ENCODE results near the gene SERGEF. TPM values are rescaled to one million over a fixed set of nuclear protein-coding genes. Genes with fewer than 3 reads are reported as not detected.

The SERGEF gene
- total and polyA plus RNA-seq, 2 experiments from 2014 or later, result 18.3 to 23.2 TPM

DNA sequence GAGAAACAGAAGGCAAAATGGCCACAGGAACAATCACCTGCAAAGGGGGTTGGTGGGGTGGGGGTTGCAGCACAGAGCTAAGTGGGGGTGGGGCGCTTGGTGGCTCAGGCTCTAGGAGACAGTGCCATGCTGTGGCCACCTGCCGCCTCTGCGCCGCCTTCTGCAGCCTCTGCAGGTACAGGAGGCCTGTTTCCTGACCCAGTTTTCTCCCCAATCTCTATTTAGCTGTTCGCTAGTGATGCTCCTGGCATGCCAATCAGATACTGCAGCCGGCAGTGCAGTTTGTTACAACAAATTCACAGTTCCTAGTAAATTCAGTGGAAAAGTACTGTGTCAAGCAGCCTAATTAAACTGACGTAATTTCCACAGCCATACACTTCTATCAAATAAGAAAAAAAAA lies 106.4 kb downstream of the SERGEF start:
- Histone ChIP-seq H4K20me1 (ENCODE audit: insufficient read depth) (no peaks in the 10 kb centered on the region), H2AFZ (no peak overlapping the region), H3F3A (ENCODE audit: insufficient read depth) (no peaks in the 10 kb centered on the region), H3K27me3 (replicated peaks; ENCODE audit: insufficient read depth) (no peaks in the 10 kb centered on the region), H3K4me2 (ENCODE audit: unreplicated experiment) (no peak overlapping the region), H3K4me3 (no peak overlapping the region), H3K79me2 (ENCODE audit: insufficient read depth) (no peaks in the 10 kb centered on the region), H3K27ac (no peak overlapping the region), H3K9me2 (ENCODE audit: insufficient read depth) (no peaks in the 10 kb centered on the region), H3K9ac (no peak overlapping the region), H3K36me3 (ENCODE audit: low read depth) (no peaks in the 10 kb centered on the region), H3K4me1 (ENCODE audit: insufficient read depth) (no peaks in the 10 kb centered on the region), H3K9me3 (ENCODE audit: low read depth) (no peaks in the 10 kb centered on the region)
- DNase-seq, result no peak
- WGBS, 2 experiments (ENCODE audit: low coverage in 1 of 2, low lambda C conversion rate in 2 of 2, missing lambda C conversion rate in 2 of 2), result 89 to 97% methylated on average over 7 of the region's 7 CpGs
- TF ChIP-seq EZH2 (IDR thresholded peaks at IDR 0.05; ENCODE audit: insufficient read depth, poor library complexity, severe bottlenecking) (no peak), EZH2phosphoT487 (IDR thresholded peaks at IDR 0.05; ENCODE audit: insufficient read depth, low read depth) (no peak)
- in situ Hi-C loops (cut with MboI), result no loop called here

DNA sequence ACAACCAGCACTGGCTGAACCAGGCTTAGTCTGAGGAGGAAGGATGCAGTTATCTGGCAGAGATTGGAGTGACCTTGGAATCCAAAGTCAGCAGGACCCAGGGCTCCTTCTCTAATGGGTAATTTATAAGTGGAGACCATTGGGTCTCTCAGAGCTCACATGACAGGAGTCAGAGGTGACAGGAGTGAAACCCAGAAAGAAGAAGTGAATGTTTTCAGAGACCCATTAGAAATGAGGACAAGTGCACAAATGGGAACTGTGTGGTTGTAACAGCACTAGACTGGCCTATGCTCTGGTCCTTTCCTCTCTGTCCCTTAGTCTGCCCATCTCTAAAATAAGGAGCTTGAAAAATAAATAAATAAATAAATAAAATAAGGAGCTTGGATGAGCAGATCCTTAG lies 107.4 kb downstream of the SERGEF start:
- no peak for DNase-seq
- TF ChIP-seq EZH2phosphoT487 (IDR thresholded peaks at IDR 0.05; ENCODE audit: insufficient read depth, low read depth) (no peak), EZH2 (IDR thresholded peaks at IDR 0.05; ENCODE audit: insufficient read depth, poor library complexity, severe bottlenecking) (no peak)
- no peaks in the 10 kb centered on the region for H3K9me3 ChIP-seq (ENCODE audit: low read depth)
- H3K27me3 ChIP-seq (replicated peaks; ENCODE audit: insufficient read depth), result no peaks in the 10 kb centered on the region
- H3K9me2 ChIP-seq (ENCODE audit: insufficient read depth), result no peaks in the 10 kb centered on the region
- H3K4me1 ChIP-seq (ENCODE audit: insufficient read depth), result no peaks in the 10 kb centered on the region
- H3K27ac ChIP-seq, result no peak overlapping the region
- no peaks in the 10 kb centered on the region for H4K20me1 ChIP-seq (ENCODE audit: insufficient read depth)
- H2AFZ ChIP-seq, result no peak overlapping the region
- no peak overlapping the region for H3K4me3 ChIP-seq
- no peaks in the 10 kb centered on the region for H3F3A ChIP-seq (ENCODE audit: insufficient read depth)
- H3K36me3 ChIP-seq (ENCODE audit: low read depth), result no peaks in the 10 kb centered on the region
- in situ Hi-C loops (cut with MboI), result no loop called here
- no peak overlapping the region for H3K9ac ChIP-seq
- no peak overlapping the region for H3K4me2 ChIP-seq (ENCODE audit: unreplicated experiment)
- no peaks in the 10 kb centered on the region for H3K79me2 ChIP-seq (ENCODE audit: insufficient read depth)

DNA sequence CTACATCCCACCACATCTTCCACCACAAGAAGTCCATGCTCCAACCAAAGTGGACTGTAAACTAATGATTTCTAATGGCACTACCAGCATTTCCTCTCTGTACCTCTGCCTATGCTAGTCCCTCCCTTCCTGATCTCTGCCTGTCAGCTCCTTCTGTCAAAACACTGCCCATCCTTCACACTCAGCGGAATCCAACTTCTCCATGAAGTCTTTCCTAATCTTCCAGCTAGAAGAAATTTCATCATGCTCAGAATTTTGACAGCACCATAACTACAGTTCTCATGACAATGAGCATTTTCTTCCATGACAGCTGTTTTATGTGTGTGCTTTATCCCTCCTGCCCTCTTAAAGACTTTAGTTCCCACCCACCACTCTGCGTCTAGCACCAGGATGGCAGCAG lies 111.4 kb downstream of the SERGEF start:
- no peak overlapping the region for H3K27ac ChIP-seq
- no peaks in the 10 kb centered on the region for H3F3A ChIP-seq (ENCODE audit: insufficient read depth)
- H3K4me1 ChIP-seq (ENCODE audit: insufficient read depth), result no peaks in the 10 kb centered on the region
- no peaks in the 10 kb centered on the region for H3K27me3 ChIP-seq (replicated peaks; ENCODE audit: insufficient read depth)
- H3K4me3 ChIP-seq, result no peak overlapping the region
- no peaks in the 10 kb centered on the region for H3K36me3 ChIP-seq (ENCODE audit: low read depth)
- no peak overlapping the region for H3K9ac ChIP-seq
- 94 to 95% methylated on average over 2 of the region's 2 CpGs for WGBS, 2 experiments (ENCODE audit: low coverage in 1 of 2, low lambda C conversion rate in 2 of 2, missing lambda C conversion rate in 2 of 2)
- TF ChIP-seq EZH2phosphoT487 (IDR thresholded peaks at IDR 0.05; ENCODE audit: insufficient read depth, low read depth) (no peak), EZH2 (IDR thresholded peaks at IDR 0.05; ENCODE audit: insufficient read depth, poor library complexity, severe bottlenecking) (no peak)
- no peak for DNase-seq
- in situ Hi-C loops (cut with MboI), result no loop called here
- no peaks in the 10 kb centered on the region for H4K20me1 ChIP-seq (ENCODE audit: insufficient read depth)
- H3K9me3 ChIP-seq (ENCODE audit: low read depth), result no peaks in the 10 kb centered on the region
- no peak overlapping the region for H2AFZ ChIP-seq
- no peak overlapping the region for H3K4me2 ChIP-seq (ENCODE audit: unreplicated experiment)
- H3K9me2 ChIP-seq (ENCODE audit: insufficient read depth), result no peaks in the 10 kb centered on the region
- H3K79me2 ChIP-seq (ENCODE audit: insufficient read depth), result no peaks in the 10 kb centered on the region

GRCh38 chr11:17898782-17899181 lies 114.1 kb downstream of the SERGEF start:
- Histone ChIP-seq H3K9me3 (ENCODE audit: low read depth) (no peaks in the 10 kb centered on the region), H3K79me2 (ENCODE audit: insufficient read depth) (no peaks in the 10 kb centered on the region), H3K27me3 (replicated peaks; ENCODE audit: insufficient read depth) (no peaks in the 10 kb centered on the region), H3K27ac (no peak overlapping the region), H4K20me1 (ENCODE audit: insufficient read depth) (no peaks in the 10 kb centered on the region), H3K4me1 (ENCODE audit: insufficient read depth) (no peaks in the 10 kb centered on the region), H3K36me3 (ENCODE audit: low read depth) (no peaks in the 10 kb centered on the region), H3K9me2 (ENCODE audit: insufficient read depth) (no peaks in the 10 kb centered on the region), H3K4me2 (ENCODE audit: unreplicated experiment) (no peak overlapping the region), H3F3A (ENCODE audit: insufficient read depth) (no peaks in the 10 kb centered on the region), H3K4me3 (no peak overlapping the region), H2AFZ (no peak overlapping the region), H3K9ac (no peak overlapping the region)
- TF ChIP-seq EZH2phosphoT487 (IDR thresholded peaks at IDR 0.05; ENCODE audit: insufficient read depth, low read depth), result no peak
- TF ChIP-seq EZH2 (IDR thresholded peaks at IDR 0.05; ENCODE audit: insufficient read depth, poor library complexity, severe bottlenecking), result no peak
- WGBS, 2 experiments (ENCODE audit: low coverage in 1 of 2, low lambda C conversion rate in 2 of 2, missing lambda C conversion rate in 2 of 2), result 55% methylated on average over 3 of the region's 3 CpGs
- DNase-seq, result peak; percentile 12
- in situ Hi-C loops (cut with MboI), result no loop called here

GRCh38 chr11:17898071-17898470 lies 114.8 kb downstream of the SERGEF start:
- no peaks in the 10 kb centered on the region for H3K36me3 ChIP-seq (ENCODE audit: low read depth)
- no peak overlapping the region for H3K4me2 ChIP-seq (ENCODE audit: unreplicated experiment)
- H3K79me2 ChIP-seq (ENCODE audit: insufficient read depth), result no peaks in the 10 kb centered on the region
- 88 to 91% methylated on average over 1 of the region's 1 CpG for WGBS, 2 experiments (ENCODE audit: low coverage in 1 of 2, low lambda C conversion rate in 2 of 2, missing lambda C conversion rate in 2 of 2)
- H3K9me2 ChIP-seq (ENCODE audit: insufficient read depth), result no peaks in the 10 kb centered on the region
- no peak overlapping the region for H3K27ac ChIP-seq
- no peaks in the 10 kb centered on the region for H4K20me1 ChIP-seq (ENCODE audit: insufficient read depth)
- no peaks in the 10 kb centered on the region for H3F3A ChIP-seq (ENCODE audit: insufficient read depth)
- H3K4me3 ChIP-seq, result no peak overlapping the region
- DNase-seq, result no peak
- TF ChIP-seq EZH2 (IDR thresholded peaks at IDR 0.05; ENCODE audit: insufficient read depth, poor library complexity, severe bottlenecking), result no peak
- TF ChIP-seq EZH2phosphoT487 (IDR thresholded peaks at IDR 0.05; ENCODE audit: insufficient read depth, low read depth), result no peak
- H3K9me3 ChIP-seq (ENCODE audit: low read depth), result no peaks in the 10 kb centered on the region
- no peaks in the 10 kb centered on the region for H3K4me1 ChIP-seq (ENCODE audit: insufficient read depth)
- no peaks in the 10 kb centered on the region for H3K27me3 ChIP-seq (replicated peaks; ENCODE audit: insufficient read depth)
- no peak overlapping the region for H2AFZ ChIP-seq
- in situ Hi-C loops (cut with MboI), result no loop called here
- no peak overlapping the region for H3K9ac ChIP-seq
